ENCODE results near the gene COA8. TPM values are rescaled to one million over a fixed set of nuclear protein-coding genes. Genes with fewer than 3 reads are reported as not detected.
A peak's percentile ranks its signal among the peaks of the same experiment; 100 is the strongest.

The COA8 gene
- total RNA-seq, 2 donors from 2014 or later = 37.8 to 42.5 TPM

- intact Hi-C loops (cut with DNase I) = no loop called here
- no peak for DNase-seq
- no peak for ATAC-seq
Measured at GRCh38 chr14:103534576-103535061, 28.1 kb upstream of the COA8 start.

GRCh38 chr14:103535081-103535890 is 27.5 kb upstream of the COA8 start:
- peak; percentile 33 for DNase-seq
- intact Hi-C loops (cut with DNase I) = no loop called here
- ATAC-seq = no peak

GRCh38 chr14:103535891-103536565 is 26.7 kb upstream of the COA8 start:
- no peak for ATAC-seq

GRCh38 chr14:103536693-103537092 is 26.1 kb upstream of the COA8 start:
- peak; percentile 22 for DNase-seq
- ATAC-seq = no peak
- intact Hi-C loops (cut with DNase I) = no loop called here

More at GRCh38 chr14:103535891-103536565, 26.7 kb upstream of the COA8 start:
- intact Hi-C loops (cut with DNase I) = no loop called here
- DNase-seq = peak; percentile 19

- intact Hi-C loops (cut with DNase I) = no loop called here
- no peak for ATAC-seq
- DNase-seq = peak; percentile 20
Measured at GRCh38 chr14:103537175-103537990, 25.4 kb upstream of the COA8 start.

GRCh38 chr14:103538291-103539055 is 24.3 kb upstream of the COA8 start:
- intact Hi-C loops (cut with DNase I) = no loop called here
- ATAC-seq (peak; percentile 4 to 48), DNase-seq (peak; percentile 60)

GRCh38 chr14:103539056-103539825 is 23.5 kb upstream of the COA8 start:
- DNase-seq (no peak), ATAC-seq (no peak)
- intact Hi-C loops (cut with DNase I) = no loop called here

- intact Hi-C loops (cut with DNase I) = no loop called here
- DNase-seq = peak; percentile 24
- no peak for ATAC-seq
Measured at GRCh38 chr14:103540821-103541708, 21.7 kb upstream of the COA8 start.

- intact Hi-C loops (cut with DNase I) = no loop called here
- DNase-seq = peak; percentile 33
- peak; percentile 1 to 10 for ATAC-seq
Measured at GRCh38 chr14:103541709-103542604, 20.8 kb upstream of the COA8 start.

- intact Hi-C loops (cut with DNase I) = no loop called here
- ATAC-seq (peak; percentile 16 to 31), DNase-seq (peak; percentile 75)
Measured at GRCh38 chr14:103542605-103543088, 20.1 kb upstream of the COA8 start.

GRCh38 chr14:103543140-103543539 is 19.6 kb upstream of the COA8 start:
- DNase-seq = peak; percentile 24
- no peak for ATAC-seq
- intact Hi-C loops (cut with DNase I) = no loop called here

GRCh38 chr14:103543721-103544387 is 18.9 kb upstream of the COA8 start:
- DNase-seq = peak; percentile 33
- peak; percentile 2 to 13 for ATAC-seq
- intact Hi-C loops (cut with DNase I) = loop anchor here in 1 of 2 donors (2.0 kb wide), 1 partner anchor 25 kb away; no protein-coding TSS in a partner anchor

- intact Hi-C loops (cut with DNase I) = loop anchor here in 1 of 2 donors (2.0 to 5.0 kb wide), 2 partner anchors 26 to 42 kb away; no protein-coding TSS in a partner anchor
- ATAC-seq (peak; percentile 9 to 38), DNase-seq (peak; percentile 69)
Measured at GRCh38 chr14:103544388-103545218, 18.2 kb upstream of the COA8 start.

- DNase-seq (peak; percentile 22), ATAC-seq (no peak)
- intact Hi-C loops (cut with DNase I) = loop anchor here in 1 of 2 donors (2.0 to 5.0 kb wide), 2 partner anchors 27 to 43 kb away; no protein-coding TSS in a partner anchor
Measured at GRCh38 chr14:103545219-103545914, 17.4 kb upstream of the COA8 start.

Measured in left cardiac atrium (tissue), 4 donors.